Right atrium auricular region (tissue), 2 donors: ENCODE data around the gene UGT2A1. TPM values are rescaled to one million over a fixed set of nuclear protein-coding genes. Genes with fewer than 3 reads are reported as not detected.

ENCODE experiments used
- DNase-seq: peaks from one replicate; pipeline ENCODE4 v3.0.0-alpha.2; 2019; ENCODE audit warnings: low spot score
- H3K27ac ChIP-seq, 2 donors: fragments of 200-600 bp; sonication (generic); 1 replicate in 1 of 2; 2 replicates in 1 of 2; pipeline ENCODE4 v1.5.1; 2016 to 2019
- H3K27me3 ChIP-seq, 2 donors: fragments of 200-600 bp; sonication (generic); one replicate each; pipeline versions ENCODE4 v1.5.1 to v1.6.0; 2017 to 2019
- H3K36me3 ChIP-seq: fragments of 200-600 bp; sonication (generic); one replicate; pipeline ENCODE4 v1.5.1; 2016
- H3K4me1 ChIP-seq, 2 donors: fragments of 200-600 bp; sonication (generic); one replicate each; pipeline versions ENCODE4 v1.5.1 to v1.6.0; 2017 to 2019
- H3K4me3 ChIP-seq, 2 donors: fragments of 200-600 bp; sonication (generic); 1 replicate in 1 of 2; 2 replicates in 1 of 2; pipeline ENCODE4 v1.5.1; 2017 to 2019; ENCODE audit warnings: mild to moderate bottlenecking in 1 of 2, moderate library complexity in 1 of 2
- H3K9me3 ChIP-seq, 2 donors: fragments of 200-600 bp; sonication (generic); one replicate each; pipeline ENCODE4 v1.5.1; 2019
- CTCF ChIP-seq, 2 donors: fragments of 200-600 bp; sonication (generic); IDR thresholded peaks; one replicate each; pipeline ENCODE4 v1.5.1; 2019; ENCODE audit warnings: antibody characterized with exemption in 2 of 2
- total RNA-seq, 2 donors: library from RNA; depleted of rRNA; stranded (reverse); fragments of >200 nt; gene quantifications; one replicate each; pipeline ENCODE4 v1.1.0, GENCODE V29; 2016

The UGT2A1 gene
- total RNA-seq, 2 donors from 2014 or later = not detected

- H3K36me3 ChIP-seq = no peaks in the 10 kb centered on the region
- no peaks in the 10 kb centered on the region for H3K9me3 ChIP-seq
- TF ChIP-seq CTCF (IDR thresholded peaks at IDR 0.05) = no peak
- no peak overlapping the region for H3K27ac ChIP-seq
- no peak for DNase-seq
- H3K4me3 ChIP-seq = no peak overlapping the region
- H3K27me3 ChIP-seq = no peaks in the 10 kb centered on the region
- H3K4me1 ChIP-seq = no peaks in the 10 kb centered on the region
Observed at GRCh38 chr4:69584135-69584534, 68.9 kb downstream of the UGT2A1 start.

- no peaks in the 10 kb centered on the region for H3K9me3 ChIP-seq
- H3K4me3 ChIP-seq = no peak overlapping the region
- DNase-seq = no peak
- H3K4me1 ChIP-seq = no peaks in the 10 kb centered on the region
- no peaks in the 10 kb centered on the region for H3K27me3 ChIP-seq
- no peaks in the 10 kb centered on the region for H3K36me3 ChIP-seq
- no peak for TF ChIP-seq CTCF (IDR thresholded peaks at IDR 0.05)
- H3K27ac ChIP-seq = no peak overlapping the region
Observed at GRCh38 chr4:69583543-69583942, 69.5 kb downstream of the UGT2A1 start.

- Histone ChIP-seq H3K4me3 (no peak overlapping the region), H3K36me3 (no peaks in the 10 kb centered on the region), H3K4me1 (no peaks in the 10 kb centered on the region), H3K9me3 (no peaks in the 10 kb centered on the region), H3K27ac (no peak overlapping the region), H3K27me3 (no peaks in the 10 kb centered on the region)
- no peak for TF ChIP-seq CTCF (IDR thresholded peaks at IDR 0.05)
- DNase-seq = no peak
Observed at GRCh38 chr4:69577245-69577644, 75.8 kb downstream of the UGT2A1 start.

GRCh38 chr4:69576251-69576877 is 76.7 kb downstream of the UGT2A1 start:
- Histone ChIP-seq H3K4me3 (no peak overlapping the region), H3K36me3 (no peaks in the 10 kb centered on the region), H3K4me1 (no peaks in the 10 kb centered on the region), H3K27ac (no peak overlapping the region), H3K27me3 (no peaks in the 10 kb centered on the region), H3K9me3 (no peaks in the 10 kb centered on the region)
- TF ChIP-seq CTCF (IDR thresholded peaks at IDR 0.05) = no peak
- DNase-seq = no peak

GRCh38 chr4:69568787-69569186 is 84.3 kb downstream of the UGT2A1 start:
- DNase-seq = no peak
- H3K27me3 ChIP-seq = no peaks in the 10 kb centered on the region
- no peaks in the 10 kb centered on the region for H3K4me1 ChIP-seq
- H3K36me3 ChIP-seq = no peaks in the 10 kb centered on the region
- no peak for TF ChIP-seq CTCF (IDR thresholded peaks at IDR 0.05)
- no peak overlapping the region for H3K27ac ChIP-seq
- no peaks in the 10 kb centered on the region for H3K9me3 ChIP-seq
- no peak overlapping the region for H3K4me3 ChIP-seq

- H3K9me3 ChIP-seq = no peaks in the 10 kb centered on the region
- H3K27ac ChIP-seq = no peak overlapping the region
- no peaks in the 10 kb centered on the region for H3K36me3 ChIP-seq
- TF ChIP-seq CTCF (IDR thresholded peaks at IDR 0.05) = no peak
- H3K4me3 ChIP-seq = no peak overlapping the region
- no peaks in the 10 kb centered on the region for H3K4me1 ChIP-seq
- H3K27me3 ChIP-seq = no peaks in the 10 kb centered on the region
- no peak for DNase-seq
Observed at GRCh38 chr4:69563424-69563823, 89.6 kb downstream of the UGT2A1 start.
